H1 (cell line): Measurements from ENCODE around the gene CCDC127.

Source experiments
- CEBPB ChIP-seq: IDR thresholded peaks from 2 replicates; pipeline ENCODE4 v1.6.1; 2012; ENCODE audit warnings: low read depth, low read length
- TAF1 ChIP-seq: IDR thresholded peaks from 2 replicates; pipeline ENCODE4 v1.6.1; 2011; ENCODE audit warnings: mild to moderate bottlenecking, low read depth, low read length

- TF ChIP-seq CEBPB (no peak), TAF1 (no peak)
Measured at GRCh38 chr5:149745-150485, 68.0 kb downstream of the CCDC127 start.
